Parathyroid adenoma (tissue), 2 donors: ENCODE results near the gene ZBED1.

Source experiments
- H2AFZ ChIP-seq: fragments of 300-600 bp; sonication (generic); one replicate; pipeline ENCODE4 v1.7.0; 2017; ENCODE audit warnings: antibody characterized with exemption, mild to moderate bottlenecking
- H3K27ac ChIP-seq: fragments of 300-600 bp; sonication (generic); one replicate; pipeline ENCODE4 v1.7.0; 2017
- H3K27me3 ChIP-seq: fragments of 300-600 bp; sonication (generic); one replicate; pipeline ENCODE4 v1.7.0; 2017; ENCODE audit warnings: low read length; ENCODE audit not compliant: control insufficient read depth, insufficient read depth
- H3K36me3 ChIP-seq: fragments of 300-600 bp; sonication (generic); one replicate; pipeline ENCODE4 v1.7.0; 2017; ENCODE audit warnings: low read length; ENCODE audit not compliant: control insufficient read depth, insufficient read depth
- H3K4me1 ChIP-seq: fragments of 300-600 bp; sonication (generic); one replicate; pipeline ENCODE4 v1.7.0; 2017; ENCODE audit warnings: control low read depth
- H3K4me2 ChIP-seq: fragments of 300-600 bp; sonication (generic); one replicate; pipeline ENCODE4 v1.7.0; 2017; ENCODE audit warnings: low read length
- H3K4me3 ChIP-seq: fragments of 300-600 bp; sonication (generic); one replicate; pipeline ENCODE4 v1.7.0; 2017; ENCODE audit warnings: low read depth, low read length
- H3K79me2 ChIP-seq: fragments of 300-600 bp; sonication (generic); one replicate; pipeline ENCODE4 v1.7.0; 2017; ENCODE audit warnings: control low read depth
- H3K9ac ChIP-seq: fragments of 300-600 bp; sonication (generic); one replicate; pipeline ENCODE4 v1.7.0; 2017; ENCODE audit warnings: mild to moderate bottlenecking
- H3K9me3 ChIP-seq: fragments of 300-600 bp; sonication (generic); one replicate; pipeline ENCODE4 v1.7.0; 2017; ENCODE audit warnings: low read length; ENCODE audit not compliant: control insufficient read depth
- TF ChIP-seq, protein P1 (sequence below): fragments of 300-600 bp; sonication (generic); IDR thresholded peaks from one replicate; pipeline ENCODE4 v1.7.0; 2017; ENCODE audit warnings: antibody characterized with exemption, mild to moderate bottlenecking
- donor health status: primary hyperparathyroidism.

ZBED1 gene

GRCh38 chrX:2495595-2495994 is 5.2 kb downstream of the ZBED1 start:
- H3K27me3 ChIP-seq, result no peaks in the 10 kb centered on the region
- TF ChIP-seq, protein P1, sequence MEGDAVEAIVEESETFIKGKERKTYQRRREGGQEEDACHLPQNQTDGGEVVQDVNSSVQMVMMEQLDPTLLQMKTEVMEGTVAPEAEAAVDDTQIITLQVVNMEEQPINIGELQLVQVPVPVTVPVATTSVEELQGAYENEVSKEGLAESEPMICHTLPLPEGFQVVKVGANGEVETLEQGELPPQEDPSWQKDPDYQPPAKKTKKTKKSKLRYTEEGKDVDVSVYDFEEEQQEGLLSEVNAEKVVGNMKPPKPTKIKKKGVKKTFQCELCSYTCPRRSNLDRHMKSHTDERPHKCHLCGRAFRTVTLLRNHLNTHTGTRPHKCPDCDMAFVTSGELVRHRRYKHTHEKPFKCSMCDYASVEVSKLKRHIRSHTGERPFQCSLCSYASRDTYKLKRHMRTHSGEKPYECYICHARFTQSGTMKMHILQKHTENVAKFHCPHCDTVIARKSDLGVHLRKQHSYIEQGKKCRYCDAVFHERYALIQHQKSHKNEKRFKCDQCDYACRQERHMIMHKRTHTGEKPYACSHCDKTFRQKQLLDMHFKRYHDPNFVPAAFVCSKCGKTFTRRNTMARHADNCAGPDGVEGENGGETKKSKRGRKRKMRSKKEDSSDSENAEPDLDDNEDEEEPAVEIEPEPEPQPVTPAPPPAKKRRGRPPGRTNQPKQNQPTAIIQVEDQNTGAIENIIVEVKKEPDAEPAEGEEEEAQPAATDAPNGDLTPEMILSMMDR, result no peak
- H3K4me1 ChIP-seq, result no peaks in the 10 kb centered on the region
- H3K9ac ChIP-seq, result no peak overlapping the region
- no peaks in the 10 kb centered on the region for H3K79me2 ChIP-seq
- no peak overlapping the region for H3K4me3 ChIP-seq
- H3K36me3 ChIP-seq, result no peaks in the 10 kb centered on the region
- no peak overlapping the region for H2AFZ ChIP-seq
- no peak overlapping the region for H3K4me2 ChIP-seq
- H3K9me3 ChIP-seq, result no peaks in the 10 kb centered on the region
- no peak overlapping the region for H3K27ac ChIP-seq

DNA sequence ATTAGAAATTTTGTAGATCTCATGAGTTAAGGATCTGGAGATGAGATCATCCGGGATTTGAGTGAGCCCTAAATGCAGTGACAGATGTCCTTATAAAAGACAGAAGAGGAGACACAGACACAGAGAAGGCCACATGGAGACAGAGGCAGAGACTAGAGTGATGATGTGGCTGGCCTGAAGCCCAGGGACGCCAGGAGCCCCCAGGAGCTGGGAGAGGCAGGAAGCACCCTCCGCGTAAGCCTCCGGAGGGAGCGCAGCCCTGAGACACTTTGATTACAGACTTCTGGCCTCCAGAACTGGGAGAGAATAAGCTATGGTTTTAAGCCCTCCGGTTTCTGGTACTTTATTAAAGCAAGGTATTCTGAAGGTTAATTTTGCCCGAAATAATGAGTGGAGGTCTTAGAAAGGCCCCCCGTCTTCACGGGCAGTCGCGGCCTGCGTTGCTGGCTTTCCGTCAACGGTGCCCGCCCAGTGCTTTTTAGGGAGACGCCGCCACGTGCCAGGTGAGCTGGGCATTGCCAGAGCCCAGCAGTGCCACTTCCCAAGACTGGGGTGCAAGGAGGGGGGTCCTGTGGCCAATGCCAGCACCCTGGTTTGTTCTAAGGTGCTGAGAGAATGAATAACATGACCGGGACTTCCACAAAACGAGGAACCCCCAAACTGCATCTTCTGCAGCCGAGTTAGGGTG is 8.1 kb downstream of the ZBED1 start:
- H3K79me2 ChIP-seq, result peaks cover 5% of the 10 kb centered on the region
- no peaks in the 10 kb centered on the region for H3K27me3 ChIP-seq
- H3K4me3 ChIP-seq, result no peak overlapping the region
- H3K9ac ChIP-seq, result no peak overlapping the region
- no peaks in the 10 kb centered on the region for H3K9me3 ChIP-seq
- no peaks in the 10 kb centered on the region for H3K4me1 ChIP-seq
- no peak overlapping the region for H2AFZ ChIP-seq
- no peak overlapping the region for H3K27ac ChIP-seq
- TF ChIP-seq, protein P1, result no peak
- H3K4me2 ChIP-seq, result no peak overlapping the region
- no peaks in the 10 kb centered on the region for H3K36me3 ChIP-seq

- H3K79me2 ChIP-seq, result peaks cover 5% of the 10 kb centered on the region
- no peak overlapping the region for H3K9ac ChIP-seq
- no peaks in the 10 kb centered on the region for H3K9me3 ChIP-seq
- H3K27ac ChIP-seq, result no peak overlapping the region
- TF ChIP-seq, protein P1, result no peak
- H3K27me3 ChIP-seq, result no peaks in the 10 kb centered on the region
- no peak overlapping the region for H3K4me3 ChIP-seq
- H3K4me1 ChIP-seq, result no peaks in the 10 kb centered on the region
- no peaks in the 10 kb centered on the region for H3K36me3 ChIP-seq
- H3K4me2 ChIP-seq, result no peak overlapping the region
- H2AFZ ChIP-seq, result no peak overlapping the region
Measured at GRCh38 chrX:2490634-2491033, 10.1 kb downstream of the ZBED1 start.

- H3K4me2 ChIP-seq, result no peak overlapping the region
- H3K4me1 ChIP-seq, result no peaks in the 10 kb centered on the region
- H3K27me3 ChIP-seq, result no peaks in the 10 kb centered on the region
- no peak overlapping the region for H3K4me3 ChIP-seq
- no peak overlapping the region for H2AFZ ChIP-seq
- TF ChIP-seq, protein P1, result no peak
- no peaks in the 10 kb centered on the region for H3K9me3 ChIP-seq
- H3K36me3 ChIP-seq, result no peaks in the 10 kb centered on the region
- H3K27ac ChIP-seq, result no peak overlapping the region
- peaks cover 5% of the 10 kb centered on the region for H3K79me2 ChIP-seq
- no peak overlapping the region for H3K9ac ChIP-seq
Measured at GRCh38 chrX:2489446-2490445, 11.0 kb downstream of the ZBED1 start.
